Measurements from ENCODE around the gene EPM2AIP1.
"Not testable (repeated sequence)": the region's sequence is repeated elsewhere in the genome, so short reads cannot be mapped to it uniquely, and the experiment has no call there.

EPM2AIP1 gene

GRCh38 chr3:36954452-36955134, 38.3 kb downstream of the EPM2AIP1 start:
- TF ChIP-seq ZFX (IDR thresholded peaks at IDR 0.05; ENCODE audit: borderline replicate concordance), result no peak
- TF ChIP-seq, protein P1, sequence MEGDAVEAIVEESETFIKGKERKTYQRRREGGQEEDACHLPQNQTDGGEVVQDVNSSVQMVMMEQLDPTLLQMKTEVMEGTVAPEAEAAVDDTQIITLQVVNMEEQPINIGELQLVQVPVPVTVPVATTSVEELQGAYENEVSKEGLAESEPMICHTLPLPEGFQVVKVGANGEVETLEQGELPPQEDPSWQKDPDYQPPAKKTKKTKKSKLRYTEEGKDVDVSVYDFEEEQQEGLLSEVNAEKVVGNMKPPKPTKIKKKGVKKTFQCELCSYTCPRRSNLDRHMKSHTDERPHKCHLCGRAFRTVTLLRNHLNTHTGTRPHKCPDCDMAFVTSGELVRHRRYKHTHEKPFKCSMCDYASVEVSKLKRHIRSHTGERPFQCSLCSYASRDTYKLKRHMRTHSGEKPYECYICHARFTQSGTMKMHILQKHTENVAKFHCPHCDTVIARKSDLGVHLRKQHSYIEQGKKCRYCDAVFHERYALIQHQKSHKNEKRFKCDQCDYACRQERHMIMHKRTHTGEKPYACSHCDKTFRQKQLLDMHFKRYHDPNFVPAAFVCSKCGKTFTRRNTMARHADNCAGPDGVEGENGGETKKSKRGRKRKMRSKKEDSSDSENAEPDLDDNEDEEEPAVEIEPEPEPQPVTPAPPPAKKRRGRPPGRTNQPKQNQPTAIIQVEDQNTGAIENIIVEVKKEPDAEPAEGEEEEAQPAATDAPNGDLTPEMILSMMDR (IDR thresholded peaks at IDR 0.05), result no peak
- no peak overlapping the region for H3K27ac ChIP-seq

DNA sequence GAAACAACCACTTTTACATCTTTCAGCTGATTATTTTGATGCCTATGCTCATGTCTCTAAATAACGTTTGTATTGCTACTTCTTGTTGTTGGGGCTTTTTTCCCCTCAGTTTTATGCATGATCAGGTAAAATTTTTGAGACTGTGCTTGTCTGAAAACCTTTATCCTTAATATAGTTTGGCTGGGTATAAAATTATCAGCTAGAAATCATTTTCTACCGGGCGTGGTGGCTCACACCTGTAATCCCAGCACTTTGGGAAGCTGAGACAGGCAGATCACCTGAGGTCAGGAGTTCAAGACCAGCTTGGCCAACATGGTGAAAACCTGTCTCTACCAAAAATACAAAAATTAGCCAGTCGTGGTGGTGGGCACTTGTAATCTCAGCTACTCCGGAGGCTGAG, 45.1 kb downstream of the EPM2AIP1 start:
- H3K27ac ChIP-seq, result not testable (repeated sequence)

DNA sequence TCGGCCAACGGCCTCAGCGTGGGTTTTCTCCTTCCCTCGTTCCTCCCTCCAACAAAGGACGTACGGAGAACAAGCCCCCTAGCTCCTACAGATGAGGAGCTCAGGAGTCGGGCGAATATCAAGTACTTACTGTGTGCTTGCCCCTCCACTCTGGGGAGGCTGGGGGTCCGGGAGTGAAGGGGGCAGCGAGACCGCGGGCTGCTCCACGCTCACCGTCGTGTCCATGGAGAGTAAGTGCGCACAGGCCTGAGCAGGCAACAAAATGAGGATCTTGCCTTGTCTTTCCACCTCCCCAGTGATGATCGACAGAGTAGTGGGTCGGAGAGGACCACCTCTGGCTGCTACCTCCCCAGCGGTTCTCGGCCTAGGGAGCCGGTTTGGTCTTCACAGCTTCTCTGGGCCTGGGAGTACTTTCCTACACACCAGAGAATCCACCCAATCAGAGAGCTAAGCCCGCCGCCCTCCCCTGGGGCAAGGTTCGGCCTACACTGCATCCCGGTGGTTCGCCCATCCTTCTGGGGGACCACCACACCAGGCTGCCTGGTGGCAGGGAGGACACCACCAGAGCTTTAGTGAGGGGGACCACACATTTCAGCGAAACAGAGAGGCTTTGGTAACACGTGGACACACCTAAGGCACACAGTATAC, 47.5 kb downstream of the EPM2AIP1 start:
- TF ChIP-seq ZFX (IDR thresholded peaks at IDR 0.05; ENCODE audit: borderline replicate concordance), result no peak
- TF ChIP-seq, protein P1 (IDR thresholded peaks at IDR 0.05), result no peak
- H3K27ac ChIP-seq, result peak overlapping the region; percentile 71

- peak within 1 kb of the TSS; percentile 71 for H3K27ac ChIP-seq
- TF ChIP-seq ZFX (IDR thresholded peaks at IDR 0.05; ENCODE audit: borderline replicate concordance), result no peak
Measured at GRCh38 chr3:36944641-36945270, 48.2 kb downstream of the EPM2AIP1 start, which contains the start of gene TRANK1. Gene TRANK1 (minus strand): TSS chr3:36945054. CDS start chr3:36944809, 245 bp downstream.

GRCh38 chr3:36944012-36944640, 48.8 kb downstream of the EPM2AIP1 start:
- TF ChIP-seq ZFX (IDR thresholded peaks at IDR 0.05; ENCODE audit: borderline replicate concordance), result no peak
- TF ChIP-seq, protein P1 (IDR thresholded peaks at IDR 0.05), result peak; percentile 19; the same call in 1 of the 2 replicates
- peak overlapping the region; percentile 71 for H3K27ac ChIP-seq

DNA sequence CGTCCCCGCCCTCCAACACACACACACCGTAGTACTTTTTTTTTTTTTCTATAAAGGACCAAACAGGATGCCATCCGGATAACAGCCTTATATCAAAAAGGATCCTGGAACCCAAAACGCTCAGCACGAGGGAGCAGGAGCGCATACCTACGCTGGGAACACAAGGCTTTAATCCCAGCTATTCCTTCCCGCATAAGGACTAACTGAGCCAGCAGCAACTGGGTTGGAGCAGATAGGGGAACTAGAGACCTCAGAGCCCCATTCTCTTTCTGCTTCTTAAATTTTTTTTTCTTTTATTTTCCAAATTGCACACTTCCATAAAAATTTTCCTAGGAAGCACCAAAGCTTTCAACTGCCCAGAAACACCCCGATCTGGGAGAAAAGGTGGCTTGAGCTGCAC, 49.3 kb downstream of the EPM2AIP1 start:
- H3K27ac ChIP-seq, result peak overlapping the region; percentile 71
- TF ChIP-seq ZFX (IDR thresholded peaks at IDR 0.05; ENCODE audit: borderline replicate concordance), result no peak
- TF ChIP-seq, protein P1 (IDR thresholded peaks at IDR 0.05), result no peak

DNA sequence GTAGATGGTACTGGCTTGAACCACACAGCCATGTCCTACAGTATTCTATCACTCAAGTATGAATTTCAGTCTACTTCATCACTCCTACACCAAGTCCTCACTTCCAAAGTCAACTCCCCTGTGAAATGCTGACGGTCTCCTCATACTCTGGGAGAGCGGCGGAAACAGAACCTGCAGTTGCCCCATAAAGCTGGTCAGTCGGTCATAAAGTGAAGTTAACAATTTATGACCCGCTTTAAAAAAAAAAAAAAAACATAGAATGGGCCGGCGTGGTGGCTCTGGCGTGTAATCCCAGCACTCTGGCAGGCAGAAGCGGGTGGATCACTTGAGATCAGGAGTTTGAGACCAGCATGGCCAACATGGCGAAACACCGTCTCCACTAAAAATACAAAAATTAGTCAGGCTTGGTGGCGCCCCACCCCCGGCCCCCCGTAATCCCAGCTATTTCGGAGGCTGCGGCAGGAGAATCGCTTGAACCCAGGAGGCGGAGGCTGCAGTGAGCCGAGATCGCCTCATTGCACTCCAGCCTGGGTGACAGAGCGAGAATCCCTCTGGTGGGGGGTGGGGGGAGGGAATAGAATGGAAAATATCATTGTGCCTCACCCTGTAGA, 50.2 kb downstream of the EPM2AIP1 start:
- TF ChIP-seq, protein P1 (IDR thresholded peaks at IDR 0.05), result no peak
- no peak for TF ChIP-seq ZFX (IDR thresholded peaks at IDR 0.05; ENCODE audit: borderline replicate concordance)

More for the DNA sequence above, 50.2 kb downstream of the EPM2AIP1 start:
- no peak overlapping the region for H3K27ac ChIP-seq
